Heart left ventricle (tissue), 16 donors: Measurements from ENCODE around the gene CEP250. TPM values are rescaled to one million over a fixed set of nuclear protein-coding genes. Genes with fewer than 3 reads are reported as not detected.
A peak's percentile ranks its signal among the peaks of the same experiment; 100 is the strongest.

Experiments
- ATAC-seq, 4 donors: fragments of 200-7000 bp; cut with Tn5 transposase; one replicate each; pipeline ENCODE4 v1.9.1; 2020 to 2022; ENCODE audit warnings: moderate library complexity in 4 of 4, mild to moderate bottlenecking in 3 of 4, moderate number of reproducible peaks in 1 of 4
- DNase-seq, 5 donors: peaks; one replicate each; pipeline ENCODE4 v3.0.0-alpha.2; 2020
- H3K27ac ChIP-seq, 12 donors: fragments of 200-600 bp; sonication (generic) in 4 of 12; one replicate each; pipeline versions ENCODE4 v1.5.0 to v1.8.0; 2016 to 2022; ENCODE audit warnings: mild to moderate bottlenecking in 2 of 12
- H3K27me3 ChIP-seq, 9 donors: fragments of 200-600 bp; sonication (generic) in 2 of 9; one replicate each; pipeline versions ENCODE4 v1.5.1 to v1.8.0; 2016 to 2022; ENCODE audit warnings: mild to moderate bottlenecking in 3 of 9
- H3K36me3 ChIP-seq, 9 donors: fragments of 200-600 bp; sonication (generic) in 2 of 9; one replicate each; pipeline versions ENCODE4 v1.5.0 to v1.8.0; 2018 to 2022; ENCODE audit warnings: mild to moderate bottlenecking in 2 of 9
- H3K4me1 ChIP-seq, 12 donors: fragments of 200-600 bp; sonication (generic) in 4 of 12; one replicate each; pipeline versions ENCODE4 v1.5.0 to v1.8.0; 2016 to 2022; ENCODE audit warnings: mild to moderate bottlenecking in 3 of 12
- H3K4me3 ChIP-seq, 12 donors: fragments of 200-600 bp; sonication (generic) in 4 of 12; one replicate each; pipeline versions ENCODE4 v1.5.0 to v1.8.0; 2017 to 2022; ENCODE audit warnings: mild to moderate bottlenecking in 9 of 12, moderate library complexity in 4 of 12
- H3K9me3 ChIP-seq, 12 donors: fragments of 200-600 bp; sonication (generic) in 4 of 12; one replicate each; pipeline versions ENCODE4 v1.5.0 to v1.8.0; 2016 to 2022; ENCODE audit warnings: mild to moderate bottlenecking in 1 of 12
- POLR2A ChIP-seq, 2 donors: fragments of 450-650 bp; IDR thresholded peaks; one replicate each; pipeline ENCODE4 v1.6.1; 2017; ENCODE audit warnings: antibody characterized with exemption in 2 of 2, mild to moderate bottlenecking in 2 of 2, moderate library complexity in 2 of 2
- whole genome bisulfite sequencing, 4 donors: extraction: QIAGEN DNeasy Blood & Tissue Kit in 2 of 4; methylation state at CpG; one replicate each; pipeline versions ENCODE4 v1.1.5 to v1.1.7; 2013 to 2018; 5-methylcytosine and 5-hydroxymethylcytosine counted together
- intact Hi-C, 10 donors: fragments of 100-400 bp; cut with DNase I; formaldehyde crosslinking; loops; one replicate each; pipeline versions ENCODE4 v1.11.1 to v1.14.2; 2022
- polyA plus RNA-seq, 2 donors: library from polyadenylated mRNA; stranded (reverse); fragments of 200-250 nt; gene quantifications; one replicate each; pipeline ENCODE4 v1.2.3, GENCODE V29; 2013
- total RNA-seq, 9 donors: library from RNA; depleted of rRNA in 2 of 9; stranded (reverse); fragments of >200 nt in 2 of 9; fragmentation: NEBNext Ultra II Directional in 3 of 9; extraction: Animal tissue kit (Norgen Biotek cat#: 25700) in 3 of 9; gene quantifications; one replicate each; pipeline versions ENCODE4 v1.1.0 to v1.2.4, GENCODE V29; 2016 to 2023
- TF ChIP-seq, protein P1 (sequence below), 12 donors: fragments of 200-600 bp; sonication (generic) in 4 of 12; IDR thresholded peaks; one replicate each; pipeline versions ENCODE4 v1.5.0 to v1.8.0; 2018 to 2022; ENCODE audit warnings: antibody characterized with exemption in 12 of 12, mild to moderate bottlenecking in 5 of 12
- donor health status: ischemic (EF 13 %, LVEDD 7.1; RV severe dilation, severe dysfunction).
- donor health status: healthy with polysubstance abuse.
- donor health status: DM: no; HTN: yes; CAD: no.
- donor health status: DM: no; HTN: no; CAD: no.
- donor health status: ischemic (EF 25% LVEDD 6.9; RV normal size, moderate dysfunction).
- donor health status: ischemic (EF 25% LVEDD 5.7; RV mildly dilated, moderate dysfunction).
- donor health status: healthy.
- donor health status: DM: yes; HTN: yes; CAD: no.
- donor health status: ischemic (EF 35%, LVEDD 5.7; RV mildly dilated, moderate dysfunction).
- donor health status: nonischemic (EF 11% LVEDD 7.7; RV severe dilation, severe dysfunction).
- donor health status: DM: yes; HTN: yes; CAD: no.
- donor health status: PGD.
- donor health status: ischemic (EF 29% LVEDD 5.4; RV normal size, mild dysfunction).
- donor health status: nonischemic (EF 23%, LVEDD 6.1; RV moderate dilation, normal function).

CEP250 gene
- total and polyA plus RNA-seq, 11 donors, result 11.4 to 21.4 (median 14.9) TPM

DNA sequence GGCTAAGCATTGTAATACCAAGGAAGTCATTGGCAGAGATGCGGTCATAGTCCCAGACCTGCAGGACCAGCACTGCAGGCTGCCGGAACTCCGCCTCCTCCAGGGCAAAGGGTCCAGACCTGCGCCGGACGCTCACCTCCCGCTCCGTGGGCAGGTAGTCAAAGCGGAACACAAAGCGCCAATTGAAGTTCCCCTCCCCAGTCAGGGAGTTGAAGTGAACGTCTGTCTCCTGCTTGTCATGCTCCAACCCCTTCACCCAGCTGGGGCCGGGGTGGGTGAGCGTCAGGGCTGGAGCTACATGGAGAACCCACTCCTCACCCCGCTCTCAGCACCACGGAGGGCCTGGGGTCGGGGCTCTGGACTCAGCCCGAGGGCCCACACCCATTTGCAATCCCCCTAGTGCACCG is 104.7 kb downstream of the CEP250 start:
- Histone ChIP-seq H3K27me3 (no peaks in the 10 kb centered on the region), H3K27ac (no peak overlapping the region), H3K9me3 (no peaks in the 10 kb centered on the region), H3K4me1 (no peaks in the 10 kb centered on the region), H3K36me3 (peaks cover 3 to 37% (median 26%) of the 10 kb centered on the region in 9 donors), H3K4me3 (no peak overlapping the region)
- no peak for ATAC-seq
- DNase-seq, result no peak
- no peak for TF ChIP-seq POLR2A (IDR thresholded peaks at IDR 0.05)
- intact Hi-C loops, result no loop called here
- WGBS, 4 donors, result 74 to 95% (median 78%) methylated on average over 4 to 18 of the region's 18 CpGs

DNA sequence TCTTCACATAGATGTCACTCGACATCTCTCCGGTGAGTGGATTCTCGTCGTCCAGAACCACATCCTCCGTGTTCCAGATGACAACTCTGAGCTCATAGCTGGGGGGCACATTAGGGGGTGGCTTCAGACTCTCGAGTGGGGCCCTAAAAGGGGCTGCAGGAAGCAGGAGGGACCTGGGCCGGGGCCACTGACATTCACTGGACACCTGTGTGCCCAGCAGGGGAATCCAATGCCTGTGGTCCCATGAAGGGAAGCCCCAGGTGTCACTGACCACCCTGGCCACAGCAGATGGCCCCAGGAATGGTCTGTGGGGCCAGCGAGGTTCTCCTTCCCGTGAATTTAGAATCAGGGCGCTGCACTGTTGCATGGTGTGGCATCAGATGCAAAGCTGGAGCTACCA is 105.1 kb downstream of the CEP250 start:
- intact Hi-C loops, result no loop called here
- Histone ChIP-seq H3K27me3 (no peaks in the 10 kb centered on the region), H3K4me1 (no peaks in the 10 kb centered on the region), H3K36me3 (peaks cover 3 to 32% (median 21%) of the 10 kb centered on the region in 9 donors), H3K4me3 (no peak overlapping the region), H3K9me3 (no peaks in the 10 kb centered on the region), H3K27ac (no peak overlapping the region)
- no peak for TF ChIP-seq POLR2A (IDR thresholded peaks at IDR 0.05)
- TF ChIP-seq, protein P1, sequence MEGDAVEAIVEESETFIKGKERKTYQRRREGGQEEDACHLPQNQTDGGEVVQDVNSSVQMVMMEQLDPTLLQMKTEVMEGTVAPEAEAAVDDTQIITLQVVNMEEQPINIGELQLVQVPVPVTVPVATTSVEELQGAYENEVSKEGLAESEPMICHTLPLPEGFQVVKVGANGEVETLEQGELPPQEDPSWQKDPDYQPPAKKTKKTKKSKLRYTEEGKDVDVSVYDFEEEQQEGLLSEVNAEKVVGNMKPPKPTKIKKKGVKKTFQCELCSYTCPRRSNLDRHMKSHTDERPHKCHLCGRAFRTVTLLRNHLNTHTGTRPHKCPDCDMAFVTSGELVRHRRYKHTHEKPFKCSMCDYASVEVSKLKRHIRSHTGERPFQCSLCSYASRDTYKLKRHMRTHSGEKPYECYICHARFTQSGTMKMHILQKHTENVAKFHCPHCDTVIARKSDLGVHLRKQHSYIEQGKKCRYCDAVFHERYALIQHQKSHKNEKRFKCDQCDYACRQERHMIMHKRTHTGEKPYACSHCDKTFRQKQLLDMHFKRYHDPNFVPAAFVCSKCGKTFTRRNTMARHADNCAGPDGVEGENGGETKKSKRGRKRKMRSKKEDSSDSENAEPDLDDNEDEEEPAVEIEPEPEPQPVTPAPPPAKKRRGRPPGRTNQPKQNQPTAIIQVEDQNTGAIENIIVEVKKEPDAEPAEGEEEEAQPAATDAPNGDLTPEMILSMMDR (IDR thresholded peaks at IDR 0.05), result no peak
- no peak for DNase-seq
- WGBS, 4 donors, result 68 to 70% (median 69%) methylated on average over 8 to 10 of the region's 10 CpGs
- no peak for ATAC-seq

DNA sequence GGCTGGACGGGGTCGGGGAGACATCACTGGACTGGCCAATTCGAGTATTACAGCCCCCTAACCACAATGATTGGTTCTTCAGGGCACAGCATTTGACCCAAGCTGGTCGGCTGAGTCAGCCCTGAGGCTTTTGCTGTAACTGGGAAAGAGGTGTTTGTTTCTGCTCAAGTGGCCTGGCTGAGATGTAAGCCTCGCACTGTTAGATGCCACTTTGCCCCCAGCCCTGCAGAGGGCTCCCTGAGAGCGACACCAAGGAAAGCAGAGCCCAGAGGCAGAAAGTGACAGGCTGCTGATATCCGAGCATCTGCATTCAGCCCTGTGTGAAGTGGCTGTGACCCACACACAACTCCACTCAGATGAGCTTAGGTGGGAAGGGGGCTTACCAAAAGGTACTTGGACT is 105.9 kb downstream of the CEP250 start:
- intact Hi-C loops, result no loop called here
- whole genome bisulfite sequencing, 4 donors, result 18 to 28% (median 25%) methylated on average over 6 to 7 of the region's 7 CpGs
- Histone ChIP-seq H3K27me3 (no peaks in the 10 kb centered on the region), H3K9me3 (no peaks in the 10 kb centered on the region), H3K27ac (no peak overlapping the region), H3K4me1 (no peaks in the 10 kb centered on the region), H3K4me3 (no peak overlapping the region), H3K36me3 (peaks cover 0 to 25% (median 15%) of the 10 kb centered on the region in 9 donors)
- ATAC-seq (peak in 3 of 4 donors; percentile 62 to 70 (median 67)), DNase-seq (no peak)
- TF ChIP-seq, protein P1 (IDR thresholded peaks at IDR 0.05), result peak in 9 of 12 donors; percentile 10 to 47 (median 15)
- TF ChIP-seq POLR2A (IDR thresholded peaks at IDR 0.05), result no peak

DNA sequence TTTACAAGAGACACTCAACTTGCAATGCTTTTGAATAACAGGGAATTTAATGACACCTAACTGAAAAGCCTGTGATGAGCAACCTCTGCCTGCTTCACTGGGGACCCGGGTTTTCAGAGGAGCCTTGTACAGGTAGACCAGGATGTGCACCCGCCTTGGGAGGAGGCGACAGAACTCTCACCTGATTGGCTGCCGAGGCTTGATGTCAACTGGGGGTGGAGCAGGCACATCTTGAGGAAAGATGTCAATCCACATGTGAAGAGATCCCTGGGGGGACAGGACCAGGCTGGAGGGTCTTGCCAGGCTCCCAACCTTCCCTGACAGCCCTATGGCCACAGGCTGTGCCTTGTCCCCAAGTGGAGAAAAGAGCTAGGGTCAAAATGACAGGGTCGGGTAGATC is 106.3 kb downstream of the CEP250 start:
- DNase-seq, result no peak
- intact Hi-C loops, result no loop called here

More for the DNA sequence above, 106.3 kb downstream of the CEP250 start:
- TF ChIP-seq, protein P1 (IDR thresholded peaks at IDR 0.05), result no peak
- no peak for TF ChIP-seq POLR2A (IDR thresholded peaks at IDR 0.05)
- H3K9me3 ChIP-seq, result no peaks in the 10 kb centered on the region
- 52 to 62% (median 53%) methylated on average over 5 of the region's 5 CpGs for WGBS, 4 donors
- H3K27ac ChIP-seq, result no peak overlapping the region
- H3K4me3 ChIP-seq, result no peak overlapping the region
- no peaks in the 10 kb centered on the region for H3K4me1 ChIP-seq
- H3K36me3 ChIP-seq, result peaks cover 0 to 21% (median 11%) of the 10 kb centered on the region in 9 donors
- no peak for ATAC-seq
- no peaks in the 10 kb centered on the region for H3K27me3 ChIP-seq
